ENCODE measurements around the gene BACH1.
A peak's percentile ranks its signal among the peaks of the same experiment; 100 is the strongest.

Gene BACH1

GRCh38 chr21:29295066-29295650 lies 3.6 kb upstream of the BACH1 start:
- peak; percentile 13 to 25 for DNase-seq

DNA sequence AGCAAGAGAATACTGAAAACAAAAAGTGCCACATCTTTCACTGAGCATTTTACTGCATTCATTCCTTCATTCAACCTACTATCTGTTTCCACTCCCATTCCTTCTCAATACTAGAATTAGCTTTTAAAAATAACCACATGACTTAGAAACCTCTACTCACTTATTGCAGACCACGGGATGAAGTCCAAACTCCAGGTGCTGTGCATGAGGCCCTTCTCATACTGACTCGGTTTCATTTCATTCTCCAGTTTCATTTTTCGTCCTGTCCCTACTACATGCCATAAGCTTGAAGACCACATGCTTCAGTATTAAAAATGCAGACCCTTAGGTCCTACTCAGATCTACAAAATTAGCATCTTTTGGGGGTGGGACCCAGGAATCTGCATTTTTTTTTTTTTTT lies 2.3 kb upstream of the BACH1 start:
- DNase-seq, result no peak

DNA sequence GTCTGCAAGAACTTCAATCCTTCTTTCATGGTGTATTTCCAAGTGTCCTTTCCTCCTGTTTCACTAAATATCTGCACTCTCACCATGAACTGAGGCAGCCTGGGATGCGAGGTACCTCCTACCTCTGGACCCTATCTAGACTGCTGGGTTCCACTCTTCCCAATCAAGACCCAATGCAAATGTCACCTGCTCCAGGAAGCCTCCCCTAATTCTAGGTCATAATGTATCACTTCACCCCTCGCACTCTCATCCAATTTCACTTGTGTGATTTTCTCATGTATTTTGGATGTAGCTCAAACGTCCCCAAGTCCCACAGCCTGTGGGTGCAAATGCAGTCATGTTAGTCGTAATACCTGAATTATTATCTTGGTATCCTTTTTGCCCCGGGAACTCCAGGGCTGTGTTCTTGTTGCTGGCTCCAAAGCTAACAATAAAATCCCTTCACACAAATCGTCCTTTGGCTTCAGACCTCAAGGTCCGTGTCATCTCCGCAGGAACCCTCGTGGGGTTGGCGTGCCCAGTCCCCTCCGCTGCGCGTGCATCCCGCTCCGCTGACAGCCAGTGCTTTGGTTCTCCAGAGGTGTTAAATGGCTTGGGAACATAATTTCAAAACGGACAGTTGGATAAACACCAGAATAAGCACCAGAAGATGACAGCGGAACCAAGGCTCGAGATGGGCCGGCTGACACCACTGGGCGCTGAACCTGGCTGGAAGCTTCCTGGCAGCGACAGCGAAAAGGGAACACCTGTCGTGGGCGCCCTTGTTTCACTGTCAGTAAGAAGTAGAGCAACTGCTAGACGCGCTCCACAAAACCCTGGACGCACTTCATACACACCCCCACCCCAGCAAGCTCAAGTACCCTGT lies 1.0 kb upstream of the BACH1 start:
- no peak for DNase-seq

- DNase-seq, result peak; percentile 68 to 80
Measured at GRCh38 chr21:29299046-29299915, 559 bp downstream of the BACH1 start.

DNA sequence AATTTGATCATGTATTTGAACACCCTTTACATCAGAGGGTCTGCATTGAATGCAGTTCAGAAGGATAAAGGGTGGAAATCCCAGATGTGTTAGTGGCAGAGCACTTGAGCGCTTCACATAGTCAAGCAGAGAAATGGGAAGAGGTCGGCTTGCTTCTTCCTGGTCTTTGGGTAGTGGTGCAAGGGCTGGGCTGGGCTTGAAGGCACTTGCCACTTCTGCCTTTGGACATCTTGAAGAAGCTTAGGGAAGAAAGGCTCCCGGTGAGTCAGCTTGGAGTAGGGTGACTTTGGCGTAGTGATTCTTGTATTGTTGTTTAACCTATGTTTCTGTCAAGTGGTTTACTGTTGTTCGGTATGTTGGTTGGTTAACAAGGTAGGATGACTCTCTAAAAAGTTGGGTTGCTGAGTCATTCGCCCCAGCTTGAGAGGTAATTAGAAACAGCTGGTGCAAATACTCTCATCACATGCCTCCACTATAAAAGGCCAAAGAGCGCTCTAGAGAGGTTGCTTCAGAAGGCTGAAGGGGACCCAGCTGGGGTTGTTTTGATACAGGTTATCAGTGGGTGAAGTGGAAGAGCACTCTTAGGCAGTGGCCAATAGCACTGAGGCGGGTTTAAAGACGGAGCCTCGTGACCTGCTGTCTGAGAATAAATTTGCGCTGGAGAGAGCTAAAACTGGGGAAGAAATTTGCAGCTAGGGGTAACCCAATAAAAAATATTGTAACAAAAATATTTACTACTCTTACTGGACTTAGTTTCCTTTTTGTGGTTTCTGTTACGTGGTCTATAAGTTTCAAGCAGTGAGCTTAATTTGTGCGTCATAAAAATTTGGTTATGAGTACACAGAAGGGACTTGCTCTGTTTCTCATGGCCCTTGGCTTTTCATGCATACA lies 1.4 kb downstream of the BACH1 start:
- DNase-seq, result peak; percentile 53 to 59

- DNase-seq, result no peak
Measured at GRCh38 chr21:29300807-29301138, 2.1 kb downstream of the BACH1 start.

- no peak for DNase-seq
Measured at GRCh38 chr21:29301691-29302090, 3.0 kb downstream of the BACH1 start.

DNA sequence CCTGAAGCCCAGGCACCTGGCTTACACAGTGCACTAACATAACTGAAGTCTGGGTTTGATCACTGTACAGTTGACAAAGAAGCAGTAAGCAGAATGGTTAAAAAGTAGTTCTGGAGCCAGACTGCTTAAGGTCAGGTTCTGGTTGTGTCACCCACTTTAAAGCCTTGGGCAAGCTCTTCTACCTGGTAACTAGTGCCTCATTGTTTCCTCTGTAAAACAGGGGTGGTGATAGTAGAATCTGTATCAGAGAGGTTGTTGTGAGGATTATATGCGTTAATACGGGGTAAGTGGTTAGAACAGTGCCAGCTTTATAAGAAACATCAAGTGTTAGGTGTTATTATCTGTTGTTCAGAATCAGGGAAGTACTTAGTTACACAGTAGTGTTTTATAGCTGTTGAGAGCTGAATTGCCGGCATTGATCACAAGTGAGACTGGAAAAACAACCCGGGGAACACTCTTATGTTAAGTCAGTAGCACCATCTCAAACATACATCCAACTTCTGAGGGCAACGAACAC lies 3.7 kb downstream of the BACH1 start:
- no peak for DNase-seq

DNA sequence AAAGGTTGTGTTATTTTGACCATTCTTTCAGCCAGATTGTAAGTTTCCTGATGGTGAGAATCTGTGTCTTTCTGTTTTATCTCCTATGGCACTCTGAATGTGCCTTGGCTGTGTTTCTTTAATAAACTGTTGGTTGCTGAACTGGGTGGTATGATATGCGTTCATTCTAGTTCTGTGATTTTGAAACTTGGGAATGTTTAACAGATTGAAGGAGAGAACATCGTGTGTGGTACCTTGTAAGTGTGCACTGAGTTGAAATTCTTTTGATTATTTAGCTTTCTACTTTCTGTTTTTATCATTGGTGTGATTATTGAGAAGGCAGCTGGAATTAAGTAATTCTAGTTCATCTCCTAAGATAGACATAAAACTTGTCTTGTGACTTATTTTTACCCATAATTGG lies 4.6 kb downstream of the BACH1 start:
- DNase-seq, result no peak

GRCh38 chr21:29304597-29304996 lies 5.9 kb downstream of the BACH1 start:
- no peak for DNase-seq

DNA sequence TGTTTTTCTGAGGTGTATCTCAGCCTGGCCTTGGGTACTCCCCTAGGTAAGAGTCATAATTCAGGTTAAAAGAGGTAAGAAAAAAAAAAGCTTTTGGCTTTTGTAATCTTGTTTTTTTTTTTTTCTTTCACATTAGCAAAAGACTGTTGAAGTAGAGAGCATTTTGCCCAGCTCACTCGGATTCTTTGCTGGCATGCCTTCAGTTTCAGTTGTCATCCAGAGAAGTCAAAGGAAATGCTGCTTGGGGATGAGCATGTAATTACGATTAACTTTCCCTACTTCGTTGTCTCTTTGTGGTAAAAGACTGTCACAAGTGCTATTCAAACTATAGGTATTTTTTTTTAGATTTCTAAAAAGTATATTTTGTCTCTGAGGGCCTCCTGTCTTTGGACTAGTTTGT lies 6.3 kb downstream of the BACH1 start:
- no peak for DNase-seq

DNA sequence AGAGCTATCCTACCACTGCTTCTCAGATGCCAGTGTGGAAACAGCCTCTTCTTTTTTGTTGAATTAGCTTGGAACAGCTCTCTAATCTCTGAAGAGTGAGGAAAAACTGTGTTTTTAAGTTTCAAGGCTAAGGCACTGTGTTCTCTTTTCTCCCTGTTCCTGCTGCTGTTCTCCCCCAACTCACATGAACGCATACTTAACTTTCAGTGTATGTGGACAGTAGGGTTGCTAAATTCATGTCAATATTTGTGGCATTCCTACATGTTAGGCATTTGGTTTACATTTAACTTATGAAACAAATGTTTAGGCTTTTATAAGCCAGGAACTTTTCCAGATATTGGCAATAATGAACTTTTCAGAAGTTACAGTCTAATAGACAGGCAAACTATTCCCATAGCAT lies 6.8 kb downstream of the BACH1 start:
- no peak for DNase-seq

- DNase-seq, result no peak
Measured at GRCh38 chr21:29306920-29307319, 8.2 kb downstream of the BACH1 start.

GRCh38 chr21:29307718-29308455 lies 9.2 kb downstream of the BACH1 start:
- no peak for DNase-seq

- no peak for DNase-seq
Measured at GRCh38 chr21:29308456-29308783, 9.7 kb downstream of the BACH1 start.

- no peak for DNase-seq
Measured at GRCh38 chr21:29309703-29310102, 11.0 kb downstream of the BACH1 start.

GRCh38 chr21:29311802-29312201 lies 13.1 kb downstream of the BACH1 start:
- DNase-seq, result no peak

GRCh38 chr21:29312981-29313380 lies 14.3 kb downstream of the BACH1 start:
- DNase-seq, result no peak

- DNase-seq, result no peak
Measured at GRCh38 chr21:29313662-29314408, 15.1 kb downstream of the BACH1 start.

GRCh38 chr21:29315131-29315749 lies 16.5 kb downstream of the BACH1 start:
- no peak for DNase-seq

Data from activated CD4-positive, alpha-beta T cell treated with anti-CD3 and anti-CD28 coated beads for 4 hours (primary cell).